GM12878 (cell line): Measurements from ENCODE around the gene AURKA. TPM values are rescaled to one million over a fixed set of nuclear protein-coding genes. Genes with fewer than 3 reads are reported as not detected.

Experiments used
- ATAC-seq: fragments of 200-7000 bp; cut with Tn5 transposase; 3 replicates; pipeline ENCODE4 v1.9.1; 2020; ENCODE audit warnings: mild to moderate bottlenecking, moderate library complexity
- BruUV-seq: library from RNA; stranded (reverse); fragments of 400-500 nt; replicated peaks from 2 replicates; lab custom pipeline; 2021; lab: Mats Ljungman, UMichigan
- CTCF ChIA-PET: fragments of 300-600 bp; sonication (Branson Sonifier 250); formaldehyde crosslinking; extraction: SDS; loops from one replicate; lab custom pipeline; 2021; ENCODE audit warnings: inconsistent platforms; lab: Yijun Ruan, JAX
- POLR2A ChIA-PET: fragments of 350-600 bp; formaldehyde crosslinking; extraction: SDS; loops from one replicate; lab custom pipeline; 2021; ENCODE audit warnings: inconsistent platforms; lab: Charles Lee
- RAD21 ChIA-PET: fragments of 300-600 bp; sonication (Branson Sonifier 250); formaldehyde crosslinking; loops from one replicate; lab custom pipeline; 2023; ENCODE audit warnings: antibody characterized with exemption; ENCODE audit not compliant: unreplicated experiment; lab: Charles Lee
- SMC1A ChIA-PET: fragments of 300-600 bp; sonication (Branson Sonifier 250); formaldehyde crosslinking; loops from one replicate; lab custom pipeline; 2023; ENCODE audit not compliant: unreplicated experiment, uncharacterized antibody; lab: Charles Lee
- DNase-seq: peaks from one replicate; pipeline ENCODE4 v3.0.0-alpha.2; 2011; ENCODE audit warnings: low read depth, low spot score
- FAIRE-seq: peaks from 3 replicates; lab custom pipeline; 2011; peaks lifted over from hg19 to GRCh38; lab: Jason Lieb, UNC
- H2AFZ ChIP-seq: 2 replicates; pipeline ENCODE4 v1.6.0; 2011; ENCODE audit warnings: low read depth, low read length, control low read depth; ENCODE audit not compliant: control insufficient read depth
- H3K27ac ChIP-seq: 2 replicates; pipeline ENCODE4 v1.5.1; 2011; ENCODE audit warnings: control low read depth; ENCODE audit not compliant: control insufficient read depth, insufficient read depth
- H3K27me3 ChIP-seq, 2 experiments: replicated peaks in 1 of 2; 2 replicates each; pipeline versions ENCODE4 v1.6.0 to v1.6.1; 2011; ENCODE audit warnings: low read length in 1 of 2; ENCODE audit not compliant: control insufficient read depth in 2 of 2, insufficient read depth in 2 of 2
- H3K36me3 ChIP-seq, 2 experiments: 2 replicates each; pipeline ENCODE4 v1.5.1; 2011; ENCODE audit warnings: low read length in 1 of 2; ENCODE audit not compliant: control insufficient read depth in 2 of 2, insufficient read depth in 2 of 2
- H3K4me1 ChIP-seq: 2 replicates; pipeline ENCODE4 v1.6.1; 2011; ENCODE audit warnings: mild to moderate bottlenecking, low read length, moderate library complexity, mixed read lengths; ENCODE audit not compliant: control insufficient read depth, insufficient read depth
- H3K4me2 ChIP-seq: 2 replicates; pipeline ENCODE4 v1.6.0; 2011; ENCODE audit warnings: control low read depth; ENCODE audit not compliant: control insufficient read depth, insufficient read depth
- H3K4me3 ChIP-seq: fragments of 200-600 bp; sonication (generic); 2 replicates; pipeline ENCODE4 v1.5.1; 2016
- H3K79me2 ChIP-seq: 2 replicates; pipeline ENCODE4 v1.6.0; 2011; ENCODE audit warnings: low read length; ENCODE audit not compliant: control insufficient read depth, insufficient read depth
- H3K9ac ChIP-seq: 2 replicates; pipeline ENCODE4 v1.8.0; 2011; ENCODE audit warnings: low read length, control low read depth, mixed read lengths; ENCODE audit not compliant: control insufficient read depth, insufficient read depth
- H3K9me3 ChIP-seq: replicated peaks from 3 replicates; pipeline ENCODE4 v1.5.1; 2011; ENCODE audit warnings: mild to moderate bottlenecking, low read length; ENCODE audit not compliant: control insufficient read depth, insufficient read depth
- H4K20me1 ChIP-seq: 2 replicates; pipeline ENCODE4 v1.6.0; 2011; ENCODE audit not compliant: control insufficient read depth, insufficient read depth
- BMI1 ChIP-seq: fragments of 450-650 bp; IDR thresholded peaks from 2 replicates; pipeline ENCODE4 v1.6.1; 2016; ENCODE audit warnings: mild to moderate bottlenecking, moderate library complexity, borderline replicate concordance
- BRCA1 ChIP-seq: IDR thresholded peaks from 2 replicates; pipeline ENCODE4 v1.6.1; 2011; ENCODE audit warnings: low read depth, low read length, improper control_type of control experiment
- CBX5 ChIP-seq: sonication (generic); IDR thresholded peaks from 2 replicates; pipeline ENCODE4 v1.6.1; 2016; ENCODE audit warnings: low read depth, moderate library complexity, mild to moderate bottlenecking, inconsistent platforms
- CUX1 ChIP-seq: IDR thresholded peaks from 2 replicates; pipeline ENCODE4 v1.6.1; 2012; ENCODE audit warnings: improper control_type of control experiment, low read depth, low read length; ENCODE audit not compliant: insufficient replicate concordance
- DPF2 ChIP-seq: fragments of 450-650 bp; IDR thresholded peaks from 2 replicates; pipeline ENCODE4 v1.6.1; 2017; ENCODE audit warnings: mild to moderate bottlenecking
- E2F4 ChIP-seq: IDR thresholded peaks from 2 replicates; pipeline ENCODE4 v1.6.1; 2012; ENCODE audit warnings: low read depth, low read length, improper control_type of control experiment
- GATAD2B ChIP-seq: fragments of 450-650 bp; conservative IDR thresholded peaks from 2 replicates; pipeline ENCODE4 v1.6.1; 2017; ENCODE audit warnings: low read depth, mild to moderate bottlenecking, moderate library complexity
- RELA ChIP-seq: fragments of 450-650 bp; IDR thresholded peaks from 2 replicates; pipeline ENCODE4 v1.8.0; 2014; ENCODE audit warnings: borderline replicate concordance; ENCODE audit not compliant: partially characterized antibody
- RELB ChIP-seq: fragments of 450-650 bp; IDR thresholded peaks from 2 replicates; pipeline ENCODE4 v1.6.1; 2017; ENCODE audit warnings: low read depth, mild to moderate bottlenecking, moderate library complexity
- STAT1 ChIP-seq: fragments of 450-650 bp; conservative IDR thresholded peaks from 2 replicates; pipeline ENCODE4 v1.6.1; 2014; ENCODE audit warnings: antibody characterized with exemption, mild to moderate bottlenecking
- TCF7 ChIP-seq: IDR thresholded peaks from 2 replicates; pipeline ENCODE4 v1.6.1; 2014; ENCODE audit warnings: antibody characterized with exemption, borderline replicate concordance
- USF1 ChIP-seq: IDR thresholded peaks from 2 replicates; pipeline ENCODE4 v1.6.1; 2011; ENCODE audit warnings: borderline replicate concordance, low read depth, mild to moderate bottlenecking, moderate library complexity, mixed read lengths, low read length; ENCODE audit not compliant: insufficient read depth; ENCODE audit errors: extremely low read length
- ZNF384 ChIP-seq: IDR thresholded peaks from 2 replicates; pipeline ENCODE4 v1.6.1; 2012; ENCODE audit warnings: low read depth, mild to moderate bottlenecking, low read length, improper control_type of control experiment, borderline replicate concordance
- whole genome bisulfite sequencing: methylation state at CpG from one replicate; pipeline ENCODE4 v1.1.6; 2016; ENCODE audit warnings: low lambda C conversion rate; ENCODE audit not compliant: insufficient replicate concordance, insufficient coverage; ENCODE audit errors: missing lambda C conversion rate; 5-methylcytosine and 5-hydroxymethylcytosine counted together
- in situ Hi-C: fragments of 300-500 bp; cut with MboI; formaldehyde crosslinking; loops from 9 replicates; pipeline ENCODE4 v1.14.3; 2018; ENCODE audit warnings: mixed read lengths
- intact Hi-C: fragments of 100-400 bp; cut with micrococcal nuclease; formaldehyde crosslinking; loops from one replicate; pipeline ENCODE4 v1.14.2; 2022; ENCODE audit not compliant: unreplicated experiment
- polyA plus RNA-seq, 11 experiments: library from polyadenylated mRNA; depleted of rRNA in 4 of 11; unstranded in 6 of 11; stranded (reverse) in 5 of 11; fragments of >200 nt; fragmentation: Nextera tagmentation in 4 of 11; fragmentation: Illumina TruSeq in 1 of 11; extraction: Ambion mirVana in 4 of 11; extraction: Trizol in 1 of 11; gene quantifications; 1 replicate in 1 of 11; 2 replicates in 10 of 11; pipeline versions ENCODE4 v1.2.1 to v1.2.3, GENCODE V29; 2011 to 2016; ENCODE audit warnings: inconsistent platforms in 2 of 11, missing spikeins in 2 of 11, low read depth in 1 of 11
- total RNA-seq, 4 experiments: library from RNA; depleted of rRNA in 3 of 4; stranded (reverse); fragments of >200 nt in 3 of 4; fragmentation: Illumina TruSeq in 1 of 4; extraction: Trizol in 1 of 4; gene quantifications; 2 replicates each; pipeline versions ENCODE4 v1.2.1 to v1.2.3, GENCODE V29; 2013 to 2021

Gene AURKA
- total and polyA plus RNA-seq, 10 of the 15 experiments (the other 5 are each of a cell fraction or from before 2014, with no cell fraction given): 57.3 to 122 (median 73.4) TPM

GRCh38 chr20:56358070-56358469, 33.9 kb downstream of the AURKA start:
- POLR2A ChIA-PET: interaction anchor here (1.1 kb wide), 1 partner anchor 14 kb away, joined by 3 read pairs; no protein-coding TSS in a partner anchor
- in situ Hi-C loops: no loop called here
- ATAC-seq (no peak), DNase-seq (no peak), FAIRE-seq (no peak)
- no peaks in the 10 kb centered on the region for H3K36me3 ChIP-seq
- no peak overlapping the region for H3K27ac ChIP-seq
- no peaks in the 10 kb centered on the region for H4K20me1 ChIP-seq
- no TSS peak for BruUV-seq
- H3K4me2 ChIP-seq: no peak overlapping the region
- no peaks in the 10 kb centered on the region for H3K27me3 ChIP-seq
- CTCF ChIA-PET: no interaction called here
- WGBS: 60% methylated on average over 6 of the region's 6 CpGs
- no peak overlapping the region for H3K4me3 ChIP-seq
- no peak overlapping the region for H2AFZ ChIP-seq
- H3K4me1 ChIP-seq: no peaks in the 10 kb centered on the region
- intact Hi-C loops: no loop called here
- RAD21 ChIA-PET: interaction anchor here (0.5 to 1.5 kb wide), 4 partner anchors 9 to 34 kb away, joined by 3 to 4 read pairs (median 4); partner anchors contain the start of genes AURKA and CSTF1
- no peaks in the 10 kb centered on the region for H3K79me2 ChIP-seq
- H3K9ac ChIP-seq: no peak overlapping the region
- no peaks in the 10 kb centered on the region for H3K9me3 ChIP-seq
- SMC1A ChIA-PET: interaction anchor here (0.9 to 1.2 kb wide), 2 partner anchors 9 to 108 kb away, joined by 3 to 4 read pairs; no protein-coding TSS in a partner anchor
- no peak for TF ChIP-seq RELB
- TF ChIP-seq ZNF384: no peak
- no peak for TF ChIP-seq CBX5
- no peak for TF ChIP-seq STAT1
- no peak for TF ChIP-seq BRCA1
- no peak for TF ChIP-seq BMI1
- TF ChIP-seq USF1: no peak
- TF ChIP-seq RELA: no peak
- no peak for TF ChIP-seq DPF2
- TF ChIP-seq E2F4: no peak
- TF ChIP-seq TCF7: no peak
- no peak for TF ChIP-seq GATAD2B
- no peak for TF ChIP-seq CUX1
